ENCODE results near the gene MRPL4.
A peak's percentile ranks its signal among the peaks of the same experiment; 100 is the strongest.
"Not testable (repeated sequence)": the region's sequence is repeated elsewhere in the genome, so short reads cannot be mapped to it uniquely, and the experiment has no call there.

MRPL4 gene

GRCh38 chr19:10262771-10263170, 10.8 kb downstream of the MRPL4 start:
- no peak for DNase-seq (ENCODE audit: low read depth)

- no peak for DNase-seq (ENCODE audit: low read depth)
Measured at GRCh38 chr19:10266706-10267105, 14.7 kb downstream of the MRPL4 start.

GRCh38 chr19:10268071-10268470, 16.1 kb downstream of the MRPL4 start:
- no peak for DNase-seq (ENCODE audit: low read depth)

DNA sequence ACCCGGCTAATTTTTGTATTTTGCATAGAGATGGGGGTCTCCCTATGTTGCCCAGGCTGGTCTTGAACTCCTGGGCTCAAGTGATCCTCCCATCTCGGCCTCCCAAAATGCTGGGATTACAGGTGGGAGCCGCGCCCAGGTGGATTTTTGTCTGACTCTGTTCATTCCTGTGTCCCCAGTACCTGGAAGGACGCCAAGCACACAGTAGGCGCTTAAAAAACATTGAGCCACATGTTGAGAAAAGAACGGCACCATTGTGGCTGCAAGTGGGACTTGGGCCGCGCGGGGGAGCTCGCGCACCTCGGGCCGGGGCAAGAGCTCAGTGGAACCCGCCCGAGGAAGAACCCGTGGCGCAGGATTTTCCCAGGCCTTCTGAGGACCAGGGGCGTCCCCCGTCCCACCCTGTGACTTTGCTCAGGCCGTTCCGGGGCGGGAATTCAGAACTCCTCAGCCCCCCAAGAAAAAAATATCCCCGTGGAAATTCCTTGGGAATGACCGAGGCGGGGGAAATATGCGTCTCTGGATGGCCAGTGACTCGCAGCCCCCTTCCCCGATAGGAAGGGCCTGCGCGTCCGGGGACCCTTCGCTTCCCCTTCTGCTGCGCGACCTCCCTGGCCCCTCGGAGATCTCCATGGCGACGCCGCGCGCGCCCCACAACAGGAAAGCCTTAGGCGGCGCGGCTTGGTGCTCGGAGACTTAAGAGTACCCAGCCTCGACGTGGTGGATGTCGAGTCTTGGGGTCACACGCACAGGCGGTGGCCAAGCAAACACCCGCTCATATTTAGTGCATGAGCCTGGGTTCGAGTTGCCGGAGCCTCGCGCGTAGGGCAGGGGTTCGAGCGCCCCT, 17.5 kb downstream of the MRPL4 start:
- DNase-seq (ENCODE audit: low read depth): peak; percentile 77

DNA sequence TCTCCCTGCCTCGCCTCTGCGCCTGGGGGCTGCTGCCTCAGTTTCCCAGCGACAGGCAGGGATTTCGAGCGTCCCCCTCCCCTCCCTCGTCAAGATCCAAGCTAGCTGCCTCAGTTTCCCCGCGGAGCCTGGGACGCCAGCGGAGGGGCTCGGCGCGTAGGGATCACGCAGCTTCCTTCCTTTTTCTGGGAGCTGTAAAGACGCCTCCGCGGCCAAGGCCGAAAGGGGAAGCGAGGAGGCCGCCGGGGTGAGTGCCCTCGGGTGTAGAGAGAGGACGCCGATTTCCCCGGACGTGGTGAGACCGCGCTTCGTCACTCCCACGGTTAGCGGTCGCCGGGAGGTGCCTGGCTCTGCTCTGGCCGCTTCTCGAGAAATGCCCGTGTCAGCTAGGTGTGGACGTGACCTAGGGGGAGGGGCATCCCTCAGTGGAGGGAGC, 18.2 kb downstream of the MRPL4 start:
- DNase-seq (ENCODE audit: low read depth): no peak

GRCh38 chr19:10270616-10271394, 18.8 kb downstream of the MRPL4 start, which contains the start of gene ICAM1:
Gene ICAM1, plus strand, starts transcription at chr19:10271120. Its CDS starts 40 bp downstream, at chr19:10271160.
- DNase-seq (ENCODE audit: low read depth): peak; percentile 52

- DNase-seq (ENCODE audit: low read depth): no peak
Measured at GRCh38 chr19:10271543-10272086, 19.6 kb downstream of the MRPL4 start.

DNA sequence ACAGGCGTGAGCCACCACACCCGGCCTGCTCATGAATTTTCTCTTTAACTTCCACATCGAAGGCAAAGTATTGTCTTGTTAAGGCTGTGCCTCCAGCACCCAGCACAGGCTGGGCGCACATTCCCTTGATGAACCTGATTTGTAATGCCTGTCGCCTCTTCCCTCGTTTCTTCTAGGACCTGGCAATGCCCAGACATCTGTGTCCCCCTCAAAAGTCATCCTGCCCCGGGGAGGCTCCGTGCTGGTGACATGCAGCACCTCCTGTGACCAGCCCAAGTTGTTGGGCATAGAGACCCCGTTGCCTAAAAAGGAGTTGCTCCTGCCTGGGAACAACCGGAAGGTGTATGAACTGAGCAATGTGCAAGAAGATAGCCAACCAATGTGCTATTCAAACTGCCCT, 22.6 kb downstream of the MRPL4 start:
- DNase-seq (ENCODE audit: low read depth): no peak

- no peak for DNase-seq (ENCODE audit: low read depth)
Measured at GRCh38 chr19:10277795-10278589, 26.0 kb downstream of the MRPL4 start.

- DNase-seq (ENCODE audit: low read depth): no peak
Measured at GRCh38 chr19:10278935-10279334, 26.9 kb downstream of the MRPL4 start.

- no peak for DNase-seq (ENCODE audit: low read depth)
Measured at GRCh38 chr19:10279737-10280442, 27.9 kb downstream of the MRPL4 start.

DNA sequence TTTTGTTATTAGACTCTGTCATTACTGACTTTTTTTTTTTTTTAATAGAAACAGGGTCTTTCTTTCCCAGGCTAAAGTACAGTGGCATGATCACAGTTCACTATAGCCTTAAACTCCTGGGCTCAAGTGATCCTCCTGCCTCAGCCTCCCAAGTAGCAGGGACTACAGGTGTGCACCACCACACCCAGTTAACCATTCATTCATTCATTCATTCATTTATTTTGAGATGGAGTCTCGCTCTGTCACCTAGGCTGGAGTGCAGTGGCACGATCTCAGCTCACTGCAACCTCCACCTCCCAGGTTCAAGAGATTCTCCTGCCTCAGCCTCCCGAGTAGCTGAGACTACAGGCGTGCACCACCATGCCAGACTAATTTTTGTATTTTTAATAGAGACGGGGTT, 30.0 kb downstream of the MRPL4 start:
- DNase-seq (ENCODE audit: low read depth): not testable (repeated sequence)

DNA sequence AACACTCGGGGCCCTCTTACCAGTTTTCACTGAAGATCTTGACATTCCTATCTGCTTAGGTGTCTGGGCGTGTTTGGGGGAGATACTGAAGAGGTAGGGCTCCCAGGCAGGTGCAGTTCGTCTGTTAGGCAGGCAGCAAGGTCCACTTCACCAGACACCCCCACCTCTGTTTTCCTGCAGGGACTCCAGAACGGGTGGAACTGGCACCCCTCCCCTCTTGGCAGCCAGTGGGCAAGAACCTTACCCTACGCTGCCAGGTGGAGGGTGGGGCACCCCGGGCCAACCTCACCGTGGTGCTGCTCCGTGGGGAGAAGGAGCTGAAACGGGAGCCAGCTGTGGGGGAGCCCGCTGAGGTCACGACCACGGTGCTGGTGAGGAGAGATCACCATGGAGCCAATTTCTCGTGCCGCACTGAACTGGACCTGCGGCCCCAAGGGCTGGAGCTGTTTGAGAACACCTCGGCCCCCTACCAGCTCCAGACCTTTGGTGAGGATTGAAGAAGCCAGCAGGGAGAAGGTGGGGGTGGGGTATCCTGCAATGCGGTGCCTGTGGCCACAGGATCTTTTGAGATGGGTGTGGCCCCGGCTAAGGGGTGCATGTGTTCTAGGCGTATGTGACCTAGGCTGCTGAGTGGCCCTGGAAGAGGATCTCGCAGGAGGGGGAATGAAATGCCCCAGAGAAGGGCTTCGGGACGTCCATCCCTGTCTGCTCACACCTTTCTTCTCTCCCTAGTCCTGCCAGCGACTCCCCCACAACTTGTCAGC, 31.5 kb downstream of the MRPL4 start:
- no peak for DNase-seq (ENCODE audit: low read depth)

DNA sequence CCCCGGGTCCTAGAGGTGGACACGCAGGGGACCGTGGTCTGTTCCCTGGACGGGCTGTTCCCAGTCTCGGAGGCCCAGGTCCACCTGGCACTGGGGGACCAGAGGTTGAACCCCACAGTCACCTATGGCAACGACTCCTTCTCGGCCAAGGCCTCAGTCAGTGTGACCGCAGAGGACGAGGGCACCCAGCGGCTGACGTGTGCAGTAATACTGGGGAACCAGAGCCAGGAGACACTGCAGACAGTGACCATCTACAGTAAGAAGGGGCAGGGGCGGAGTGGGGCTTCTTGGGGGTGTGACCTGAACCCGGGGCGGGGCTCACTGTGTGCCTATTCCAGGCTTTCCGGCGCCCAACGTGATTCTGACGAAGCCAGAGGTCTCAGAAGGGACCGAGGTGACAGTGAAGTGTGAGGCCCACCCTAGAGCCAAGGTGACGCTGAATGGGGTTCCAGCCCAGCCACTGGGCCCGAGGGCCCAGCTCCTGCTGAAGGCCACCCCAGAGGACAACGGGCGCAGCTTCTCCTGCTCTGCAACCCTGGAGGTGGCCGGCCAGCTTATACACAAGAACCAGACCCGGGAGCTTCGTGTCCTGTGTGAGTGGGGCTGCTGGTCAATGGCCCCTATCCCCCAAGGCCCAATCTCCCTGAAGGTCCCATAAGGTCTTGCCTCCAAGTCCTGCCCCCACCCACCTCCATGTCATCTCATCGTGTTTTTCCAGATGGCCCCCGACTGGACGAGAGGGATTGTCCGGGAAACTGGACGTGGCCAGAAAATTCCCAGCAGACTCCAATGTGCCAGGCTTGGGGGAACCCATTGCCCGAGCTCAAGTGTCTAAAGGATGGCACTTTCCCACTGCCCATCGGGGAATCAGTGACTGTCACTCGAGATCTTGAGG, 32.3 kb downstream of the MRPL4 start:
- no peak for DNase-seq (ENCODE audit: low read depth)

GRCh38 chr19:10284960-10285278, 32.9 kb downstream of the MRPL4 start:
- DNase-seq (ENCODE audit: low read depth): no peak

- no peak for DNase-seq (ENCODE audit: low read depth)
Measured at GRCh38 chr19:10285393-10285792, 33.4 kb downstream of the MRPL4 start.

DNA sequence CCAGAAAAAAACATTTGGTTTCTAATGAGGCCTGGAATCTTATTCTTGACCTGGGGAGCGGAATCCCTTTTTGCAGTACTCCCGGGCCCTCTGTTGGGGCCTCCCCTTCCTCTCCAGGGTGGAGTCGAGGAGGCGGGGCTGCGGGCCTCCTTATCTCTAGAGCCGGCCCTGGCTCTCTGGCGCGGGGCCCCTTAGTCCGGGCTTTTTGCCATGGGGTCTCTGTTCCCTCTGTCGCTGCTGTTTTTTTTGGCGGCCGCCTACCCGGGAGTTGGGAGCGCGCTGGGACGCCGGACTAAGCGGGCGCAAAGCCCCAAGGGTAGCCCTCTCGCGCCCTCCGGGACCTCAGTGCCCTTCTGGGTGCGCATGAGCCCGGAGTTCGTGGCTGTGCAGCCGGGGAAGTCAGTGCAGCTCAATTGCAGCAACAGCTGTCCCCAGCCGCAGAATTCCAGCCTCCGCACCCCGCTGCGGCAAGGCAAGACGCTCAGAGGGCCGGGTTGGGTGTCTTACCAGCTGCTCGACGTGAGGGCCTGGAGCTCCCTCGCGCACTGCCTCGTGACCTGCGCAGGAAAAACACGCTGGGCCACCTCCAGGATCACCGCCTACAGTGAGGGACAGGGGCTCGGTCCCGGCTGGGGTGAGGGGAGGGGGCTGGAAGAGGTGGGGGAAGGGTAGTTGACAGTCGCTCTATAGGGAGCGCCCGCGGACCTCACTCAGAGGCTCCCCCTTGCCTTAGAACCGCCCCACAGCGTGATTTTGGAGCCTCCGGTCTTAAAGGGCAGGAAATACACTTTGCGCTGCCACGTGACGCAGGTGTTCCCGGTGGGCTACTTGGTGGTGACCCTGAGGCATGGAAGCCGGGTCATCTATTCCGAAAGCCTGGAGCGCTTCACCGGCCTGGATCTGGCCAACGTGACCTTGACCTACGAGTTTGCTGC, 35.1 kb downstream of the MRPL4 start, which contains the start of gene ICAM4:
ICAM4 (plus strand) TSS at position 153 of the 935 bp plus-strand sequence; CDS start at position 211, 58 bp downstream.
- DNase-seq (ENCODE audit: low read depth): no peak

- no peak for DNase-seq (ENCODE audit: low read depth)
Measured at GRCh38 chr19:10288662-10289166, 36.7 kb downstream of the MRPL4 start.

Measured in T follicular helper cell (primary cell).